GM21825 (cell line): ENCODE results near the gene DNER.

Experiments used
- ATAC-seq: cut with Tn5 transposase; IDR thresholded peaks from one replicate; pipeline ENCODE4 v1.9.1; 2021; ENCODE audit warnings: mild to moderate bottlenecking, moderate library complexity; ENCODE audit not compliant: unreplicated experiment

DNER gene

GRCh38 chr2:229673676-229674075, 40.7 kb downstream of the DNER start:
- ATAC-seq = no peak

DNA sequence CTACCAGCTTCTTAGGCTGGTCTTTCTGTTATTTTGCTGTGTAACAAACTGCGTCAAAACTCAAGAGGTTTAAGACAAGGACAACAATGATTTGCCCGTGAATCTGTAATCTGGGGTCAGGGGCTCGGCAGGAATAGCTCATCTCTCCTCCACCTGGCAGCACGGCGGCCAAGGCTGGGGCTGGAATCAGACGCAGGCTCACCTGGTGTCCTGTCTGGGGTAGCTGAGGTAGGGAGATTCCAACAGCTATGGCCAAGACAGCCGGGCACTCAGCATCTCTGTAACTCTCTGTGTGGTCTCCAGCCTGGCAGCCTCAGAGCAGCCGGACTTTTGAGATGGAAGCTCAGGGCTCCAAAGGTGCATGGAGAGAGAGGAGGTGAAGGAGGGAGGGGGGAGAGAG, 42.3 kb downstream of the DNER start:
- ATAC-seq = no peak

- ATAC-seq = no peak
Observed at GRCh38 chr2:229669841-229670240, 44.5 kb downstream of the DNER start.

GRCh38 chr2:229666811-229667210, 47.5 kb downstream of the DNER start:
- no peak for ATAC-seq

- ATAC-seq = no peak
Observed at GRCh38 chr2:229665158-229665557, 49.2 kb downstream of the DNER start.

DNA sequence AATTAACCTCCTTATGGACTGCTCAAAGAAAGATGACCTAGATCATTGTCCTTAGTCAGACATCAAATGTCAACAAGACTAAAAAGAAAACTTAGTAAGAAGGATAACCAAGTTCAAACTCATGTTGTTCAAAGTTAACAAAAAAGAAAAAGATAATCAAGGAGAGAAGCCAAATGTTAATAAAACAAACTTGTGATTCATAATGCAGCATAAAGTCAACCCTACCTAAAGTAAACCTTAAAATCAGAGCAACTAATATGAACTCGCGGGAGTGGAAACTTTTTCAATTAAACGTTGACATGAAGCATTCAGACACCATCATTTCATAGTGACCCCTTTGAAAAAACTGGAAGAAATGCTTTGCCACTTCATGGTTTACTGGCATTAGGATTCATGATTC, 52.9 kb downstream of the DNER start:
- no peak for ATAC-seq

GRCh38 chr2:229660951-229661350, 53.4 kb downstream of the DNER start:
- ATAC-seq = no peak

DNA sequence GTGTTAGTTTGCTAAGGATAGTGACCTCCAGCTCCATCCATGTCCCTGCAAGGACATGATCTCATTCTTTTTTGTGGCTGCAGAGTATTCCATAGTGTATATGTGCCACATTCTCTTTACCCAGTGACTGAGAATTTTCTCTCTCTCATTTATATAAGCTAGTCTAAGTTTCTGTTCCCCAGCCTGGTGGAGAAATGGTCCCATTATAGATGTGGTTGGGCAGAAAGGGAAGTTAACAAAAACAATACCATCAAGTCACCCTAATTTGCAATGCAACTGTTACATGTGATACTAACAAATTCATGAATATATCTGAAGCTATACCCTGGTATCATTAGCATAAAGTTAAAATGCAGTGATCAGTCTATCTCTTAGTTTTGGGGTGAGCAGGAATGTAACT, 54.0 kb downstream of the DNER start:
- ATAC-seq = no peak

DNA sequence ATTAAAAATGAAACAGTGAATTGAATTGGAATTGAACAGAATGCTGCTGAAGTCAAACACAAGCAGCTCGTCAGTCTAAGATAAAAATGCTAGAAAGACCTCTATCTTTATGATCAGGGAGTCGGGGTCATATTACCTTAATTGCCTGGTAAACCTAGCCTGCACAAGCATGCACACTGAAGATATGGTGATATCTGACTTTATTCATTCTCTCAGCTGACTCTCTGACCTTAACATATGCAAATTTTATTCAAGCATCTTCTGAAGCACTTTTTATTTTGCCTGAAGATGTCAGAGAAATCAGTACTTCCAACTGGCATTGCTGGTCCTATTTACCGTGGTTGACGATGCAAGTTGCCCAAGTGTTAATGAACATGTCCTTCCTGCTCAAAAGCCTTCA, 56.4 kb downstream of the DNER start:
- ATAC-seq = no peak

DNA sequence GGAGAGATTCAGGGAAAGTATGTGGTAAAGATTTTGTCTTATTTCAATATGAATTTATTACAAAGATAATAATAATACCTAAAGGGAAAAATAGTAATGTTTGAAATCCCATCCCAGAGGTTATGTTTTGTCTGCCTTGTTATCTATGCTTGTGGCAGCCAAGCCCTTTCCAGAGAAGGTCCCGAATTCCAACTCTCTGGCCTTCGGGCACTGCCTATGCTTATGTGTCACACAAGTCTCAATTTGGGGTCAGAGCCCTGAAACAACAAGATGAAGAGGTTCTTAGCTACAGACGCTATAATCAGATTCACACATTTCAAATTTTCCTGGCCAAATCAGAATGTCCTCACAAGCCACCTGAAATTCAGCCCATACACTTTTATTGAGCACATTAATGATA, 59.9 kb downstream of the DNER start:
- ATAC-seq = no peak

- no peak for ATAC-seq
Observed at GRCh38 chr2:229653531-229653930, 60.8 kb downstream of the DNER start.

- ATAC-seq = no peak
Observed at GRCh38 chr2:229652796-229653195, 61.6 kb downstream of the DNER start.

DNA sequence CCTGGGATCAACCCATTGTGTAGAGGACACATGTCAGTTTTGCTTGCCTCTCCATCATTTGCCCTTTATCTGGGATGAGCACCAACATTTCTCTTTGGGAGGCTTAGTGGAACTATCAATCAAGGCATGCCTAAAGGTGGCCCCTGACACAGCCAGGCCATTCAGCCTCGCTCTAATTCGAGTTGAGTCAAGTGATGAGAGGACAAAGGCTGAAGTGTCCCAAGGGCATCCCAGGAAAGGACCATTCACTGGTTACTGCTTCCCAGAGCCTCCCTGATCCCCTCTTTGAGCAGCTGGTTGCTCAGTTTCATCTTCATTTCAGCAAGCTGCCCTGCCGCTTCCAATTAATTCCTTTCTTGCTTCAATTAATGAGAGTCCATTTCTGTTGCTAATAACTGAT, 63.5 kb downstream of the DNER start:
- ATAC-seq = no peak

DNA sequence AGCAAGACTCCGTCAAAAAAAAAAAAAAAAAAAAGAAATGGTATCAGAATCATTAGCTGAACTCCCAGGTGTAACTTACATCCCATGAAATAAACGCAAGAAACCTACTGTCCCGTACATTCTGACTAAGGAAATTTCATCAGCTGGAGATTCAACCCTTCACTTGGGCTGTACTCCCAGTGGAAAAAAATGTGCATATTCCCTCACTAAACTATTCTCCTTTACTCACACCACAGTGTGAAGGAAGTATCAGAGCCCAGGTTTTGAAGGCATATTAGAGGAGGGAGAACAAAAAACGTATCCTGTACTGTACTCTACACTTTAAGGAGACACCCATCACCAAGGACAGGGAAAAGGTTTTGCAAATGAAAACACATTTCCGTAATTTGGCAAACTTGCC, 64.3 kb downstream of the DNER start:
- no peak for ATAC-seq

- no peak for ATAC-seq
Observed at GRCh38 chr2:229646186-229646723, 68.1 kb downstream of the DNER start.

GRCh38 chr2:229642371-229642770, 72.0 kb downstream of the DNER start:
- ATAC-seq = no peak

DNA sequence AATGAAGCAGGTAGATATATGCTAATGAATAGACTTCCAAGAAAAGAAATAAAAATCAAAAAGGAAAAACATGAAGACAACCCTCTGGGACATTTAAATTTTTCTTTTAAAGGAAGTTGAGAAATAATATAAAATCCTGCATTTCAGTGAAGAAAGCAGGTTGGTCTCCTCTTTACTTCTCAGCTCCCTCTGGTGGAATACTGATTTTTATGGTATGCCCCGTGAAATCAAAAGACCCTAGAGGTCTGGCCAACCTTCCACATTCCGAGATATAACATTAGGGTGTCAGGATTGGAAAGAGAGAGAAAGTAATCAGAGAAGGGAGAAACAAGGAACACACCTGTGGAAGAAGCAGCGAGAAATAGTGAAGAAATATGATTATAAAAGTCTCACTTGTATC, 72.7 kb downstream of the DNER start:
- no peak for ATAC-seq

DNA sequence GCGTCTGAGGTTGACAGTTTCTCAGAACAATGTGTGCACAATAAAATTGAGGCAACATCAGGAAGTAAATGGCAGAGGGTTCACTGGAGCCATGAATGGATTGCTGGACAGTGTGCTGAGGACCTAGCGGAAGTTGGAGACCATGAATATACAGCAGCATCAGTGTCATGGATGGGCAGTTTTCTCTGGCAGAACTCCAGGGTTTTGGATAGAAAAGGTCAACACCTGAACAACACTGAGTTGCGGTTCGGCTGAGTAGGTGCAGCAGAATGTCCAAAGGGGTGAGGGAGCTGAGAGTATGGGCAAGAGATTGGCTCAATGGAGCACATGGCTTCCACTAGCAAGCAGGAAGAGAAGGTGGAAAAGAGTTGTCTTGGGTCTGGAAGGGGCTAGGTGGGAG, 73.7 kb downstream of the DNER start:
- ATAC-seq = no peak

- no peak for ATAC-seq
Observed at GRCh38 chr2:229636571-229636970, 77.8 kb downstream of the DNER start.

DNA sequence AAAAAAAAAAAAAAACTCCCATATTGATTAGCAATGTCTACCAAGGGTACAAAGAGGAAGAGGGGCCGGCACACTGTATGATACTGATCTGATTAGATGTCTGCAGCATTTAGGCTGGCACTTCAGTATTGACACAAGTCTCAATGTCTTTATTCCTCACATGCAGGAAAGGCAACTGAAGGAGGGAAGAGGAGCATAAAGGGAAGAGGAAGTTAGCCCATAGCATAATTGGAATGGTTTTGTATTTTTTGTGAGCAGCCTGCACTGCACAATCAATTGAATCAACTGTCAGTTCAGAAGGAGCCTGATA, 79.0 kb downstream of the DNER start:
- no peak for ATAC-seq

DNA sequence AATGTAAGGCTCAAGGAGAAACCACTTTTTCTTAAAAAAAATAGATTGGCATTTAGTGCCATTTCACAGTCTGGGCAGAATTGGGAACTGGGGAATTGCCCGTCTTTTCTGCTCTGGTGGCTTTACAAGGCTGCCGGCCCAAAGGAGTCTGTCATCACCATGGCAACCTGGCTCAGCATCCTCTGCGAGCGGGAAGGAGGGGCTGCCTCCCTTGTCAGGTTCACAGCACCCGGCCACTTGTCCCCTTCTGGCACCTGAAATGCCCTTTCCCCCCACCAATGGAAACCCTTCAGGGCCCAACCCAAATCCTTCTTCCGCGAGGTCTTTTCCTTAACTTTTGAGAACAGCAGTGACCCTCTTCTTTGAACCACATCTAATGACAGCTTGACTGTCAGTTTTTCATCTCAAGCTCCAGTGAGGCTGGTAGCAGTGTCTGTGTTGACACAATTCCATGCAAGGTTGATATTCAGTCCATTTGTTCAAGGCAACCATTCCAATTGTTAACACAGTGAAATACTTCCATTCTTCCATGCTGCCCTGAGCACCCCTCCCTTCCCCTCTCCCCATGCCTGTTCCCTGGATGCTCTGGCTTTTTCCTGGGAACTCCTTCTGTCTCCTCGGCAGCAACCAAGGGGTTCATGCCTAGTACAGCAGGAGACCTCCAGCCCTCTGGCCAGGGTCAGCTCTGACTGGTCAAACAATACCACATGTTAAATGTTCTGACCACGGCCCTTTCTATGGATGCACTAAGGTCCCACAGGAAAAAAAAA, 79.6 kb downstream of the DNER start:
- ATAC-seq = no peak

GRCh38 chr2:229633556-229633955, 80.8 kb downstream of the DNER start:
- no peak for ATAC-seq

DNA sequence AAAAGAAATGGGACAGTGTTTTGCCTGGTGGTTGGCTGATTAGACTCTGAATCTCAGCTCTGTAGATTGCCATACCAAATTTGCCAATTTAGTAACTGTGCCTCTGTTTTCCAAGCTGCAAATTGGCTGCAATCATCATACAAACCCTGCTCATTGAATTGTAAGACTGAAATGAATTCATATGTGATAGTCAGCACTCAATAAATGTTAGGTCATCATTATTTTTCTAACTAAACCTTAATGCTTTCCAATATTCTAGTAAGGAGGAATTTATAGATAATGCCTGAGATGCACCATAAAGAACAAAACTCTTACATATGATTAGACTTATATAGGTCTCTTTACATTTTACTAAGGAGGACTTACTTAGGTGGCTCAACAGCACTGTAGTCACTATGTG, 85.3 kb downstream of the DNER start:
- no peak for ATAC-seq
